Osteocyte (in vitro differentiated cells): Measurements from ENCODE around the gene SNAPC4. TPM values are rescaled to one million over a fixed set of nuclear protein-coding genes. Genes with fewer than 3 reads are reported as not detected.

Experiments
- DNase-seq: peaks from one replicate; pipeline ENCODE4 v3.0.0; 2021; ENCODE audit warnings: mixed read lengths; ENCODE audit not compliant: unreplicated experiment; ENCODE audit errors: extremely low spot score
- H3K27ac Mint-ChIP-seq: one replicate; pipeline ENCODE4 v1.8.0; 2021; ENCODE audit warnings: mild to moderate bottlenecking, mixed read lengths; ENCODE audit not compliant: unreplicated experiment
- H3K27me3 Mint-ChIP-seq: one replicate; pipeline ENCODE4 v1.8.0; 2021; ENCODE audit warnings: mixed read lengths; ENCODE audit not compliant: unreplicated experiment
- H3K36me3 Mint-ChIP-seq: one replicate; pipeline ENCODE4 v1.8.0; 2021; ENCODE audit warnings: mixed read lengths; ENCODE audit not compliant: unreplicated experiment
- H3K4me1 Mint-ChIP-seq: one replicate; pipeline ENCODE4 v1.8.0; 2021; ENCODE audit warnings: mixed read lengths; ENCODE audit not compliant: unreplicated experiment
- H3K4me3 Mint-ChIP-seq: one replicate; pipeline ENCODE4 v1.8.0; 2021; ENCODE audit warnings: mild to moderate bottlenecking, moderate library complexity, mixed read lengths; ENCODE audit not compliant: unreplicated experiment
- H3K9me3 Mint-ChIP-seq: one replicate; pipeline ENCODE4 v1.8.0; 2021; ENCODE audit warnings: mixed read lengths; ENCODE audit not compliant: unreplicated experiment
- total RNA-seq: library from RNA; stranded (reverse); gene quantifications from 2 replicates; pipeline ENCODE4 v1.2.1, GENCODE V29; 2021
- TF ChIP-seq, protein P1 (sequence below): fragments of 200-600 bp; sonication (generic); IDR thresholded peaks from 2 replicates; pipeline ENCODE4 v1.5.0; 2021; ENCODE audit warnings: antibody characterized with exemption, mild to moderate bottlenecking, moderate library complexity

The SNAPC4 gene
- total RNA-seq, 1 donor from 2014 or later, result 9.9 TPM

DNA sequence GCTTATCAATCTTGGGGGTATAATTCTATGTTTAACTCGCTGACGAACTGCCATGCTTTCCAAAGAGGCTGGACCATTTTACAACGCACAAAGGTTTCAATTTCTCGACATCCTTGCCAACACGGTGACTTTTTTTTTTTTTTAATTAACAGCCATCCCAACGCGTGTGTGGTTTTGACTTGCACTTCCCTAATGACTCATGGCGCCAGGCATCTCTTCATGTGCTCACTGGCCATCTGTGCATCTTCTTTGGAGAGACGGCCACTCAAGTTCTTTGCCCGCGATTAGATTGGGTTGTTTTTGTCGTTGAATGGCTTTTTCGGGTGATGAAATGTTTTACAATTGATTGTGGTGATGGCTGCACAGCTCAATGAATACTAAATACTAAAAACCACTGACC is 14.0 kb downstream of the SNAPC4 start:
- no peak for DNase-seq
- Mint-ChIP-seq H3K27ac (no peak overlapping the region), H3K27me3 (no peaks in the 10 kb centered on the region), H3K36me3 (peaks cover 33% of the 10 kb centered on the region), H3K4me1 (no peaks in the 10 kb centered on the region), H3K9me3 (no peaks in the 10 kb centered on the region), H3K4me3 (no peak overlapping the region)
- TF ChIP-seq, protein P1, sequence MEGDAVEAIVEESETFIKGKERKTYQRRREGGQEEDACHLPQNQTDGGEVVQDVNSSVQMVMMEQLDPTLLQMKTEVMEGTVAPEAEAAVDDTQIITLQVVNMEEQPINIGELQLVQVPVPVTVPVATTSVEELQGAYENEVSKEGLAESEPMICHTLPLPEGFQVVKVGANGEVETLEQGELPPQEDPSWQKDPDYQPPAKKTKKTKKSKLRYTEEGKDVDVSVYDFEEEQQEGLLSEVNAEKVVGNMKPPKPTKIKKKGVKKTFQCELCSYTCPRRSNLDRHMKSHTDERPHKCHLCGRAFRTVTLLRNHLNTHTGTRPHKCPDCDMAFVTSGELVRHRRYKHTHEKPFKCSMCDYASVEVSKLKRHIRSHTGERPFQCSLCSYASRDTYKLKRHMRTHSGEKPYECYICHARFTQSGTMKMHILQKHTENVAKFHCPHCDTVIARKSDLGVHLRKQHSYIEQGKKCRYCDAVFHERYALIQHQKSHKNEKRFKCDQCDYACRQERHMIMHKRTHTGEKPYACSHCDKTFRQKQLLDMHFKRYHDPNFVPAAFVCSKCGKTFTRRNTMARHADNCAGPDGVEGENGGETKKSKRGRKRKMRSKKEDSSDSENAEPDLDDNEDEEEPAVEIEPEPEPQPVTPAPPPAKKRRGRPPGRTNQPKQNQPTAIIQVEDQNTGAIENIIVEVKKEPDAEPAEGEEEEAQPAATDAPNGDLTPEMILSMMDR, result no peak

DNA sequence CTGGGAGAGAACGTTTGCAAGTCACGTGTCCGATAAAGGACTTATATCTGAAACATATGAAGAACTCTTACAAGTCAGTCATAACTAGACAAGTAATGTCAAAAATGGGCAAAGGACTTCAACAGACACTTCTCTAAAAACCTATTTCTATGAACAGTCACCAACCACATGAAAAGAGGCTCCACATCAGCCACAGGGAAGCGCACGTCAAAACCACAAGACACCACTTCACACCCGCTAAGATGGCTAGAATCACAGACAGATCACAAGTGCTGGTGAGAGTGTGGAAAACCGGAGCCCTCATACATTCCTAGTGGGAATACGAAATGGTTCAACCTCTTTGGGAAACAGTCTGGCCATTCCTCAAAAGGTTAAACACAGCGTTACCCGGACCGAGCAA is 15.0 kb downstream of the SNAPC4 start:
- Mint-ChIP-seq H3K4me1 (no peaks in the 10 kb centered on the region), H3K27me3 (no peaks in the 10 kb centered on the region), H3K9me3 (no peaks in the 10 kb centered on the region), H3K27ac (no peak overlapping the region), H3K4me3 (no peak overlapping the region), H3K36me3 (peaks cover 32% of the 10 kb centered on the region)
- TF ChIP-seq, protein P1, result no peak
- DNase-seq, result no peak

DNA sequence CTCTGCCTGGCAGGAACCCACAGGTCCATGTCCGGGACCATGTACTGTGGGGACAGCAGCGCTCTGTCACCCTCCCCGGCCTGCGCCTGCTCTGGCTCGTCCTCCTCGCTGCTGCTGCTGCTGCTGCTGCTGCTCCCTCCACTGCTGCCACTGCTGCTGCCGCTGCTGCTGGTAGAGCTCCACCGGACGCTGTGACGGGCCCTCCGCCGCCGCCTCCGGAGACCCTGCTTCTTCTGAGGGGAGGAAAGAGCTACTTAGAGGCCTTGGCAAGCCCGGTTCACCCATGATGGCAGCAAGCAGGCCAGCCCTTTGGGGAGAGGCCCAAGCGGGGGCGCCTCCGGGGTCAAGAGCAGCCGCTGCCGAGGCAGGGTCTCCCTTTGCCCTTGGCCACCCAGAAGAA is 16.5 kb downstream of the SNAPC4 start:
- TF ChIP-seq, protein P1, result no peak
- H3K36me3 Mint-ChIP-seq, result peaks cover 27% of the 10 kb centered on the region
- no peak for DNase-seq
- no peaks in the 10 kb centered on the region for H3K27me3 Mint-ChIP-seq
- no peaks in the 10 kb centered on the region for H3K9me3 Mint-ChIP-seq
- H3K27ac Mint-ChIP-seq, result no peak overlapping the region
- H3K4me3 Mint-ChIP-seq, result no peak overlapping the region
- no peaks in the 10 kb centered on the region for H3K4me1 Mint-ChIP-seq

DNA sequence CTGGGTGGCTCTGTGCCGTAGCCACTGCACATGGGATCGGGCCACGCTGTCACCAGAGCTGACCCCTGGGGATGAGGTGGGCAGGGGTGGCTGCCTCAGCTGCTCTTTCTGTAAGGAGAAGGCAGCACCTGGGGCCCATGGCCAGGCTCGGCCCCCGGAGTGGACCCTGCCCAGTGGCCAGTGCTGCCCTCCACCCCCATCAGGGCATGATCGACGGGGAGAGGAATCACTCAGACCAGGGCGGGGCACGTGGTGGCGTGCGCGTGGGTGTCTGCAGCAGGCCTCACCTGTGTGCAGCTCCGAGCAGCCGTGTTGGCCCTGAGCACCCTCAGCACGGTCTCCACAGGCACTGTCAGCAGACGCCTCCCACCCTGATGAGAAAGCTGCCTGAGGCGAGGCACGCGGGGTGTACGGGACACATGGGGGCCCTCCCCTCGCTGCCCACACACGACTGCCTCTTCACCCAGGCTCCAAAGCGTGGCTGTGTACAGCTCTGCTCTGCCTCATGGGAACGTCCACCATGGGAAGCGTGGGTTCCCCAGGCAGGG is 17.9 kb downstream of the SNAPC4 start:
- DNase-seq, result no peak
- TF ChIP-seq, protein P1, result no peak
- Mint-ChIP-seq H3K4me3 (no peak overlapping the region), H3K27ac (no peak overlapping the region), H3K9me3 (no peaks in the 10 kb centered on the region), H3K27me3 (no peaks in the 10 kb centered on the region), H3K4me1 (no peaks in the 10 kb centered on the region), H3K36me3 (peaks cover 22% of the 10 kb centered on the region)

DNA sequence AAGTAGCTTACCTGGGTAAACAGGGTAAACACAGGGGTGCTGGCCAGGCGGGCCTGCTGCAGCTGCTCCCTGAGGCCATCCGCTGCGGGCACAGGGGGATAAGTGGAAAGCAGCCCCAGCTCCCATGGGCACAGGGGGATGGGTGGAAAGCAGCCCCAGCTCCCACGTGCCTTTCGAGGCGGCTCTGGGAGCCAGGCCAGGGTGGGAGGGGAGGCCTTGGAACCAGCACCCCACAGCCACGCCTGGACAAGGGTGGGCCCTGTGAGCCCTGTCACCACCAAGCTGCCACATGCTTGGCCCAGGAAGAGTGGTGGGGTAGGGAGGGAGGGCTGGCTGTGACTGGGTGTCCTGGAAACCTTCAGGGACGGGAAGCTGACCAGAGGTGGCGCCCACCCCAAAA is 18.7 kb downstream of the SNAPC4 start:
- H3K27me3 Mint-ChIP-seq, result no peaks in the 10 kb centered on the region
- TF ChIP-seq, protein P1, result no peak
- no peak overlapping the region for H3K4me3 Mint-ChIP-seq
- H3K9me3 Mint-ChIP-seq, result no peaks in the 10 kb centered on the region
- H3K27ac Mint-ChIP-seq, result no peak overlapping the region
- no peak for DNase-seq
- H3K4me1 Mint-ChIP-seq, result no peaks in the 10 kb centered on the region
- peaks cover 21% of the 10 kb centered on the region for H3K36me3 Mint-ChIP-seq
